Measurements from ENCODE around the gene CCNC. TPM values are rescaled to one million over a fixed set of nuclear protein-coding genes. Genes with fewer than 3 reads are reported as not detected.

Gene CCNC
- total RNA-seq, 1 donor from 2014 or later = 50.5 TPM

GRCh38 chr6:99548706-99549105, 19.8 kb downstream of the CCNC start:
- DNase-seq (ENCODE audit: low read depth) = no peak

GRCh38 chr6:99547526-99547925, 20.9 kb downstream of the CCNC start:
- no peak for DNase-seq (ENCODE audit: low read depth)

DNA sequence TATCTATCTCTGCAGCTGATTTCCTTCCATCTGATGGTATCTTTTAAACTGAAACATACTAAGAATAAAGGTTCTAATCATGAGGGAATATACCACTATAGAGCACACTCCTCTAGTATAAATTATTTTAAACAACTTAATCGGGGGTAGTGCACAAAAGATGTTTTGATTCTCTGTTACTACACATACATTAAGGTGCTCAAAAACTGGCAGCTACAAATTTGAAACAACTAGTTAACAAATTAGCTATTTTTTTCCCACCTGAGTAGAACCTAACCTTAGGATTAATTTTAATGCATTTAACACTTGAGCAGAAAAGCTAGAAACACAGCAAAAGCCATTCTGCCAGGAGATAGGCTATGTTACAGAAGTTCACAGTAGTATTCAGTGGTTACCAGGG, 23.0 kb downstream of the CCNC start:
- no peak for DNase-seq (ENCODE audit: low read depth)

GRCh38 chr6:99543968-99544367, 24.5 kb downstream of the CCNC start:
- no peak for DNase-seq (ENCODE audit: low read depth)

GRCh38 chr6:99530627-99531026, 37.8 kb downstream of the CCNC start:
- DNase-seq (ENCODE audit: low read depth) = peak; percentile 86

DNA sequence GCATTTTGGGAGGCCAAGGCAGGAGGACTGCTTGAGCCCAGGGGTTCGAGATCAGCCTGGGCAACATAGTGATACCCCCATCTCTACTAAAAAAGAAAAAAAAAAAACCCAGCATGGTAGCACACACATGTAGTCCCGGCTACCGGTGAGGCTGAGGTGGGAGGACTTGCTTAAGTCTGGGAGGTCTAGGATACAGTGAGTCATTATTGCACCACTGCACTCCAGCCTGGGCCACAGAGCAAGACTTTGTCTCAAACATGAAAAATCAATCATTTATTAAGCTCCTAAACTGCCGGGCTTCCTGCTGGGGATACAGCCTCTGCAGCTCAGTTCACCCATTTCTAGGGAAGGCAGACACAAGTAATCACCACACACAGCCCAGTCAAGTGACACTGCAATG, 45.9 kb downstream of the CCNC start:
- no peak for DNase-seq (ENCODE audit: low read depth)

GRCh38 chr6:99521633-99522151, 46.8 kb downstream of the CCNC start:
- no peak for DNase-seq (ENCODE audit: low read depth)

- peak; percentile 85 for DNase-seq (ENCODE audit: low read depth)
These were observed 47.4 kb downstream of the CCNC start for GRCh38 chr6:99520855-99521632.

- DNase-seq (ENCODE audit: low read depth) = no peak
These were observed 49.0 kb downstream of the CCNC start for GRCh38 chr6:99519446-99519845.

DNA sequence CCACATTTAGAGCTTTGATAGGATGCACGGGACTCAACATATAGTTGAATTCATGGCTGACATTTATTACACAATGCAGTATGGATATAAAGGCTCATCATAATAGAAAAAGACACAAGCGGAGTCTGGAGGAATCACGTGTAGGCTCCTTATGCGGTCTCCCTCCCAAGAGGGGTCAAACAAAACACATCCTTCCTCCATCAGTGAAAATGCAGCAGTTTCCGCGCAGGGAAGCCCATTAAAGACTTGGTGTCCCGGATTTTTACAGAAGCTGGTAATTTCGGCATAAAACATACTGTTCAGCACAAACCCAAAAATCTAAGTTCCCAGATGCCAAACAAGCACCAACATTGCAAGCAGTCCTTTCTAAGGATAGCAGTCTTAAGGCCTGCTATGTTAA, 54.4 kb downstream of the CCNC start:
- DNase-seq (ENCODE audit: low read depth) = no peak

- DNase-seq (ENCODE audit: low read depth) = no peak
These were observed 56.4 kb downstream of the CCNC start for GRCh38 chr6:99512033-99512432.

- DNase-seq (ENCODE audit: low read depth) = no peak
These were observed 60.8 kb downstream of the CCNC start for GRCh38 chr6:99507648-99508047.

DNA sequence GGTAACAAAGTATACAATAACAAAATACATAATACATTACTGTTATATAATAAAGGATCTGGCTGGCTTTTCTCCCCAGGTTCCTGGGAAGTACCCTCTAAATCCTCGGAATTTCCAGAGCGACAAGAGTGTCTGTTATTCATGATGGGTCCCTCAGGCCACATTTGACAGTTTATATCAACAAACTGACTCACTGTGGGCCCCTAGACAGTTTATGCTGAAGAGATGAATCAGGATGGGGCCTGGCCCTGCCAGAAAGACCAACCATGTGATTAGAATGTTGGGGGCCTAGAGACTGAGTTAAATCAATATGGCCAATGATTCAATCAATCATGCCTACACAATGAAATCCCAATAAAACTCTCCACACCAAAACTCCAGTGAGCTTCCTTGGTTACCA, 66.7 kb downstream of the CCNC start:
- DNase-seq (ENCODE audit: low read depth) = no peak

DNA sequence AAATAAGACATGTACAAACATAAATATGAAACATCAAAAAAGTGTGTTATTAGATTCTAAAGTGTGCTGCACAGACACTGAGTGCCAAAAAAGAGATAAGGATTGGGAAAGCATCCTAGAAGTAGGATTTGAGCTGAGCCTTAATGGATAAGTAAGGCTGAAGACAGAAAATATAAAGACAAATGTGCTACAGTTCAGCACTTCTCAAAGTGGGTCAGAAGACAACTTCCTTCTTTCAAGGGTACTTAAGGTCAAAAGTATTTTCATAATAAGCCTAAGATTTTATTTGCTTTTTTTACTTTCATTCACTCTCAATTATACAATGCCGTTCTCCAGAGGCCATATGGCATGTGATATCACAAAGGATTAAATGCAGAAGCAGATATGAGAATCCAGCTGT, 70.0 kb downstream of the CCNC start:
- no peak for DNase-seq (ENCODE audit: low read depth)

- DNase-seq (ENCODE audit: low read depth) = no peak
These were observed 73.0 kb downstream of the CCNC start for GRCh38 chr6:99495466-99495865.

Other genes with a start within 250 kb of the CCNC start
- 0.11 and 3.0 TPM in 2 replicates for gene FAXC, start 219.0 kb downstream of the CCNC start, total RNA-seq
- 4.1 and 5.7 TPM in 2 replicates for gene COQ3, start 174.5 kb downstream of the CCNC start, total RNA-seq
- gene PNISR, start 143.4 kb downstream of the CCNC start, total RNA-seq = 108 and 117 TPM in 2 replicates
- gene USP45, start 53.2 kb downstream of the CCNC start, total RNA-seq = 12.8 and 15.2 TPM in 2 replicates
- not detected in 2 replicates for gene PRDM13, start 38.2 kb upstream of the CCNC start, total RNA-seq

All from myocyte (in vitro differentiated cells).